Lower lobe of right lung (tissue), 2 donors: ENCODE measurements around the gene TNFRSF8. TPM values are rescaled to one million over a fixed set of nuclear protein-coding genes. Genes with fewer than 3 reads are reported as not detected.

ENCODE experiments used
- ATAC-seq, 2 donors: fragments of 200-7000 bp; cut with Tn5 transposase; one replicate each; pipeline ENCODE4 v1.9.1; 2020 to 2022; ENCODE audit warnings: mild to moderate bottlenecking in 2 of 2, moderate library complexity in 2 of 2
- DNase-seq: peaks from one replicate; pipeline ENCODE4 v3.0.0-alpha.2; 2020
- H3K27ac ChIP-seq: fragments of 200-600 bp; one replicate; pipeline ENCODE4 v1.8.0; 2022
- H3K27me3 ChIP-seq: fragments of 200-600 bp; one replicate; pipeline ENCODE4 v1.8.0; 2022; ENCODE audit warnings: low read depth
- H3K36me3 ChIP-seq: fragments of 200-600 bp; one replicate; pipeline ENCODE4 v1.8.0; 2022; ENCODE audit warnings: mild to moderate bottlenecking
- H3K4me1 ChIP-seq: fragments of 200-600 bp; one replicate; pipeline ENCODE4 v1.8.0; 2022
- H3K4me3 ChIP-seq: fragments of 200-600 bp; one replicate; pipeline ENCODE4 v1.8.0; 2022; ENCODE audit warnings: mild to moderate bottlenecking
- H3K9me3 ChIP-seq: fragments of 200-600 bp; one replicate; pipeline ENCODE4 v1.8.0; 2022
- intact Hi-C: fragments of 100-400 bp; cut with DNase I; formaldehyde crosslinking; loops from one replicate; pipeline ENCODE4 v1.11.0; 2022
- total RNA-seq: library from RNA; stranded (reverse); fragmentation: NEBNext Ultra II Directional; extraction: Animal tissue kit (Norgen Biotek cat#: 25700); gene quantifications from one replicate; pipeline ENCODE4 v1.2.1, GENCODE V29; 2021
- TF ChIP-seq, protein P1 (sequence below): fragments of 200-600 bp; IDR thresholded peaks from one replicate; pipeline ENCODE4 v1.8.0; 2022; ENCODE audit warnings: antibody characterized with exemption, mild to moderate bottlenecking
- donor health status: DM: no; HTN: yes; CAD: no; lungs with severe emphysema.

Gene TNFRSF8
- total RNA-seq, 1 donor from 2014 or later = 2.7 TPM

DNA sequence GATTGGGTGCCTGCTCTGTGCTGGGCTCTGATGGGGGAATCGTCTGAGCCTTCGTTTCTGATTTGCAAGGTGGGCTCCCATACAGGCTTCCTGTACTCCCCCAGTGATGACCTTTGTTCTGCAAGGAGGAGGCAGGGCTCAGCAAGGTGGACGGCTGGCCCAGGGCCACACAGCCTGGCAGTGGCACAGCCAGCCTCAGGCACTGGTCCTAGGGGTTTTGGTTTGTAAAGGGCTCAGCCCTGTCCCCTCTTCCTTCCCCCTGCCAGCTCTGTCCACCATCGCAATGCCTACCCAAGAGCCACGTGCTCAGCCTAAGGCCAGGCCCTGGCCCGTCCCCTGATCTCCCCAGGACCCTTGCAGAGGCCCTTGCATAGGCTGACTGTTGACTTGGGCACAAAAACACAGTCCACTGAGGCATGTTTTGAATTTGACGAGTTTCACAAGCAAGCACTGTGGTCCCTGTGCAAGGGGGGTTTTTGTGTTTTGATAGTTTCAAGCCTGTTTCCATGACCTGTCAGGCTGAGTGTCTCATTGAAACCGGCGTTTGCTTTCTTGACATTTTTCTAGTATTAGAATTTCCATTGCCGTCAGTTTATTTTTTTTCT lies 64.2 kb downstream of the TNFRSF8 start:
- TF ChIP-seq, protein P1, sequence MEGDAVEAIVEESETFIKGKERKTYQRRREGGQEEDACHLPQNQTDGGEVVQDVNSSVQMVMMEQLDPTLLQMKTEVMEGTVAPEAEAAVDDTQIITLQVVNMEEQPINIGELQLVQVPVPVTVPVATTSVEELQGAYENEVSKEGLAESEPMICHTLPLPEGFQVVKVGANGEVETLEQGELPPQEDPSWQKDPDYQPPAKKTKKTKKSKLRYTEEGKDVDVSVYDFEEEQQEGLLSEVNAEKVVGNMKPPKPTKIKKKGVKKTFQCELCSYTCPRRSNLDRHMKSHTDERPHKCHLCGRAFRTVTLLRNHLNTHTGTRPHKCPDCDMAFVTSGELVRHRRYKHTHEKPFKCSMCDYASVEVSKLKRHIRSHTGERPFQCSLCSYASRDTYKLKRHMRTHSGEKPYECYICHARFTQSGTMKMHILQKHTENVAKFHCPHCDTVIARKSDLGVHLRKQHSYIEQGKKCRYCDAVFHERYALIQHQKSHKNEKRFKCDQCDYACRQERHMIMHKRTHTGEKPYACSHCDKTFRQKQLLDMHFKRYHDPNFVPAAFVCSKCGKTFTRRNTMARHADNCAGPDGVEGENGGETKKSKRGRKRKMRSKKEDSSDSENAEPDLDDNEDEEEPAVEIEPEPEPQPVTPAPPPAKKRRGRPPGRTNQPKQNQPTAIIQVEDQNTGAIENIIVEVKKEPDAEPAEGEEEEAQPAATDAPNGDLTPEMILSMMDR = no peak
- peaks cover 38% of the 10 kb centered on the region for H3K4me1 ChIP-seq
- H3K27ac ChIP-seq = no peak overlapping the region
- intact Hi-C loops = loop anchor here (5.0 kb wide), 1 partner anchor 80 kb away; no protein-coding TSS in a partner anchor
- peaks cover 6% of the 10 kb centered on the region for H3K27me3 ChIP-seq
- H3K36me3 ChIP-seq = no peaks in the 10 kb centered on the region
- no peak for ATAC-seq
- no peaks in the 10 kb centered on the region for H3K9me3 ChIP-seq
- no peak overlapping the region for H3K4me3 ChIP-seq
- no peak for DNase-seq

DNA sequence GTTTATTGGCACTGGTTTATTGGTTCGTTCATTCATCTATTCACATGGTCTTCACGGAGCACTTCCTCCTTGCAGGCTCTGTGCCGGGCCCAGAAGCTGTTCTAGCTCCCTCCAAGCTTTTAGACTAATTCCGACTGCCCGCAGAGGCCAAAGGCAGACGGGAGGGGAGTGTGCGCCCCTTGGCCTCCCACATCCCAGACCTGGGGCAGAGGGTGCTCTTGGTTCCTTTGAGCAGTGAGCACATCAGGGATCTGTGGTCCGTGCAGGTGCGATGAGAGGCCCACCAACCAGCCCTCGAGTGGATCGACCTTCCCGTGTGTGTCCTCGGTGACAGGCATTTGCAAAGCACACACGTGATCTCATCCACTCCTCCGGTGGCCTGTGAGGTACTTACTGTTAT lies 65.0 kb downstream of the TNFRSF8 start:
- H3K9me3 ChIP-seq = no peaks in the 10 kb centered on the region
- H3K27me3 ChIP-seq = peaks cover 6% of the 10 kb centered on the region
- DNase-seq (no peak), ATAC-seq (no peak)
- no peaks in the 10 kb centered on the region for H3K36me3 ChIP-seq
- no peak overlapping the region for H3K4me3 ChIP-seq
- intact Hi-C loops = loop anchor here (5.0 kb wide), 1 partner anchor 79 kb away; no protein-coding TSS in a partner anchor
- H3K4me1 ChIP-seq = peaks cover 46% of the 10 kb centered on the region
- TF ChIP-seq, protein P1 = no peak
- no peak overlapping the region for H3K27ac ChIP-seq

DNA sequence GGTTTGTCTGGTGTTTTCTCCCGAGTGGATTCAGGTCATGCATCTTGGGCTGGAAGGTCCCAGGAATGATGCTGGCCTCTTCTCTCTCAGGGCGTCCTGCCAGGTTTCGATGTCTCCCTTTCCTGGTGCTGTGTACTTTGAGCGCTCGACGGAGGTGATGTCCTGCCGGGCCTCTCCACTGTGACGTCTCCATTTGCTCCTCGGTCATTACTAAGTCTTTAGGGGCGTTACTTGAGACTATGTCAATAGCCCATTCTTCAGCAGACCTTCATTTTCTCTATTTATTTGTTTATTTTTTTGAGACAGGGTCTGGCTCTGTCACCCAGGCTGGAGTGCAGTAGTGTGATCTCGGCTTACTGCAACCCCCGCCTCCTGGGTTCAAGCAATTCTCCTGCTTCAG lies 66.5 kb downstream of the TNFRSF8 start:
- no peak for ATAC-seq
- no peak for DNase-seq
- TF ChIP-seq, protein P1 = no peak
- no peak overlapping the region for H3K4me3 ChIP-seq
- no peaks in the 10 kb centered on the region for H3K27me3 ChIP-seq
- H3K27ac ChIP-seq = no peak overlapping the region
- H3K36me3 ChIP-seq = no peaks in the 10 kb centered on the region
- intact Hi-C loops = loop anchor here (5.0 kb wide), 1 partner anchor 78 kb away; no protein-coding TSS in a partner anchor
- H3K4me1 ChIP-seq = peaks cover 54% of the 10 kb centered on the region
- no peaks in the 10 kb centered on the region for H3K9me3 ChIP-seq

DNA sequence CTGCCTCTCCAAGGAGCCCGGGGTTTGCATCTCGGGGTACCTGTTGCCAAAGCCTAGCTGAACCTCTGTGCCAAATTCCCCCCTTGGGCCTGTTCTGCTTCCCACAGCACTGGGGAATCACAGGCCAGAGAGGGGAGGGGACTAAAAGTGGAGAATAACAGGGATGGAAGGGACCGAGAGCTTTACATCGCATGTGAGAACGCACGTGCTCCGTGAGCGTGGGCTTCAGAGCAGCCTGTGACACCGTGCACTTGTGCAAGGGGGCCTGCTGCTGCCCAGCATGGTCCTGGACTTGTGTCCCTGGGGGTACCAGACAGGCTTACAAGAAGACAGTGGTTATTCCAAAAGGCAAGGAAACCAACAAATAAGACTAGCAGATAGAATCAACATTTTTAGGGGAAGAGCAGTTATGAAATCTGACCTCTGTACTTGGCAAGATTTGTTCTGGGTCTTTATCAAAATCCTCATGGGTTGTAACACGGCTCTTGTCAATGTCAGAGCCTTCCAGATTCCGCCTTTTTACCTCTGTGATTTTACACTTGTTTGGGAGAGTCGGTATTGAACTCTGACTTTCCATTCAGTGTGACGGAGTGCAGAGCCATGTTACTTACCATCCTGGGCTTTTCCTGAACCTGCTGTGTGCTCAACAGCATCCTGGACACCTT lies 67.5 kb downstream of the TNFRSF8 start:
- Histone ChIP-seq H3K36me3 (no peaks in the 10 kb centered on the region), H3K4me3 (no peak overlapping the region), H3K27me3 (no peaks in the 10 kb centered on the region), H3K4me1 (peaks cover 48% of the 10 kb centered on the region), H3K9me3 (no peaks in the 10 kb centered on the region), H3K27ac (no peak overlapping the region)
- ATAC-seq = no peak
- no peak for DNase-seq
- TF ChIP-seq, protein P1 = no peak
- intact Hi-C loops = no loop called here

DNA sequence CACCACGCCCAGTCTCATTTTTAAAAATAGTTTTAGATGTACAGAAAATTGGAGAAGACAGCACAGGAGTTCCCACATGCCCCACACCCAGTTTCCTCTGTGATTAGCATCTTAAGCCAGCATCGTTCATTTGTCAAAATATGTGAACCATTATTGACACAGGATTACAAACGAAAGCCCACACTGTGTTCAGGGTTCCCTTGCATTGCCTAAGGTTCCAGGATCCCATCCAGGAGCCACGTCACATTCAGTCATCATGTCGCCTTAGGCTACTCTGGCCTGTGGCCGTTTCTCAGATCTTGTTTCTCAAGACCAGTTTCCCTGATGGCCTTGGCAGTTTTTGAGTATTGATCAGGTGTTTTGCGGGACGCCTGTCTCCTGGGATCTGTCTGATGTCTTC lies 69.0 kb downstream of the TNFRSF8 start:
- peaks cover 52% of the 10 kb centered on the region for H3K4me1 ChIP-seq
- H3K4me3 ChIP-seq = no peak overlapping the region
- TF ChIP-seq, protein P1 = no peak
- H3K27ac ChIP-seq = peak overlapping the region; percentile 47
- intact Hi-C loops = no loop called here
- H3K9me3 ChIP-seq = no peaks in the 10 kb centered on the region
- no peaks in the 10 kb centered on the region for H3K36me3 ChIP-seq
- DNase-seq = no peak
- no peaks in the 10 kb centered on the region for H3K27me3 ChIP-seq
- peak in 1 of 2 donors; percentile 14 for ATAC-seq
